Measurements from ENCODE around the gene PARP6.

PARP6 gene

DNA sequence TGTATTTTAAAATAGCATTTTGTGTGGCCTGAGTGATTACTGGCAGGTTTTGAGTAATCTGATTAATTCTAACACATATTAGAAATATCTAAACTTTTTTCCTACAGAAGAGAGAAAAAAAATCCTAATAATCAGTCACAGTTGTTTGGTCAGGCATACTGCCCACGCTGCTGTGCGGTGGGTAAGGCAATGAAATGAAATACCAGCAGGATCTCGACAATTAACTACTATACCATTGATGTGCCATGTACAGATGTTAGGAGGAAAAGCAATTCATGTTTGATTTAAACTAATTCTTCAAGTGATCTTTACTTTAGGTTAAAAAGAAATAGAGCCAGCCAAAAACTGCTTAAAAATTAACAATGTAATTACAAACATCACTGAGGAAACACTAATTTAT, 79.9 kb downstream of the PARP6 start:
- Histone ChIP-seq H3K9me3 (no peaks in the 10 kb centered on the region), H3K36me3 (no peaks in the 10 kb centered on the region), H3K4me3 (ENCODE audit: low read depth in 1 of 2, low read length in 1 of 2) (no peak overlapping the region), H3K4me1 (ENCODE audit: control insufficient read depth in 1 of 2, insufficient read depth in 1 of 2, low read depth in 1 of 2, low read length in 1 of 2) (peaks cover 19 to 20% of the 10 kb centered on the region in 2 experiments), H3K27me3 (peaks cover 64% of the 10 kb centered on the region), H3K27ac (no peak overlapping the region)
- TF ChIP-seq, protein P1, sequence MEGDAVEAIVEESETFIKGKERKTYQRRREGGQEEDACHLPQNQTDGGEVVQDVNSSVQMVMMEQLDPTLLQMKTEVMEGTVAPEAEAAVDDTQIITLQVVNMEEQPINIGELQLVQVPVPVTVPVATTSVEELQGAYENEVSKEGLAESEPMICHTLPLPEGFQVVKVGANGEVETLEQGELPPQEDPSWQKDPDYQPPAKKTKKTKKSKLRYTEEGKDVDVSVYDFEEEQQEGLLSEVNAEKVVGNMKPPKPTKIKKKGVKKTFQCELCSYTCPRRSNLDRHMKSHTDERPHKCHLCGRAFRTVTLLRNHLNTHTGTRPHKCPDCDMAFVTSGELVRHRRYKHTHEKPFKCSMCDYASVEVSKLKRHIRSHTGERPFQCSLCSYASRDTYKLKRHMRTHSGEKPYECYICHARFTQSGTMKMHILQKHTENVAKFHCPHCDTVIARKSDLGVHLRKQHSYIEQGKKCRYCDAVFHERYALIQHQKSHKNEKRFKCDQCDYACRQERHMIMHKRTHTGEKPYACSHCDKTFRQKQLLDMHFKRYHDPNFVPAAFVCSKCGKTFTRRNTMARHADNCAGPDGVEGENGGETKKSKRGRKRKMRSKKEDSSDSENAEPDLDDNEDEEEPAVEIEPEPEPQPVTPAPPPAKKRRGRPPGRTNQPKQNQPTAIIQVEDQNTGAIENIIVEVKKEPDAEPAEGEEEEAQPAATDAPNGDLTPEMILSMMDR (IDR thresholded peaks at IDR 0.05): no peak

Data from neutrophil (primary cell).